A673 (cell line): ENCODE data around the gene FSTL4. TPM values are rescaled to one million over a fixed set of nuclear protein-coding genes. Genes with fewer than 3 reads are reported as not detected.

Experiments used
- BruUV-seq: library from RNA; stranded (reverse); fragments of 400-500 nt; replicated peaks from 2 replicates; lab custom pipeline; 2021; lab: Mats Ljungman, UMichigan
- CTCF ChIA-PET: fragments of 300-600 bp; sonication (Branson Sonifier 250); formaldehyde crosslinking; loops from one replicate; lab custom pipeline; 2022; ENCODE audit warnings: antibody characterized with exemption; lab: Charles Lee
- POLR2A ChIA-PET: fragments of 300-600 bp; sonication (Branson Sonifier 250); formaldehyde crosslinking; loops from one replicate; lab custom pipeline; 2022; ENCODE audit warnings: antibody characterized with exemption; ENCODE audit not compliant: low non-redundant PET; lab: Charles Lee
- DNase-seq: peaks from one replicate; pipeline ENCODE4 v3.0.0-alpha.2; 2015; ENCODE audit warnings: low spot score
- H3K27ac ChIP-seq: fragments of 200-600 bp; sonication (generic); 2 replicates; pipeline ENCODE4 v1.5.1; 2016; ENCODE audit warnings: mixed run types, low read depth, mild to moderate bottlenecking, mixed read lengths, antibody characterized with exemption, low read length; ENCODE audit not compliant: poor library complexity, severe bottlenecking
- H3K27me3 ChIP-seq: fragments of 200-600 bp; sonication (generic); replicated peaks from 2 replicates; pipeline ENCODE4 v1.6.1; 2017; ENCODE audit warnings: mixed run types, low read depth, mild to moderate bottlenecking, mixed read lengths, antibody characterized with exemption, low read length; ENCODE audit not compliant: insufficient read depth, poor library complexity
- H3K36me3 ChIP-seq: fragments of 200-600 bp; sonication (generic); 2 replicates; pipeline ENCODE4 v1.6.1; 2016; ENCODE audit warnings: mixed run types, mild to moderate bottlenecking, mixed read lengths, antibody characterized with exemption, low read length; ENCODE audit not compliant: insufficient read depth, poor library complexity, severe bottlenecking
- H3K4me1 ChIP-seq: fragments of 200-600 bp; sonication (generic); 2 replicates; pipeline ENCODE4 v1.6.1; 2017; ENCODE audit warnings: mixed run types, mild to moderate bottlenecking, mixed read lengths, antibody characterized with exemption, low read length; ENCODE audit not compliant: insufficient read depth, poor library complexity, severe bottlenecking
- H3K4me3 ChIP-seq: fragments of 200-600 bp; sonication (generic); 2 replicates; pipeline ENCODE4 v1.5.1; 2016; ENCODE audit warnings: low read depth, mixed run types, mild to moderate bottlenecking, mixed read lengths, low read length; ENCODE audit not compliant: poor library complexity, severe bottlenecking
- H3K9me3 ChIP-seq: fragments of 200-600 bp; sonication (generic); 2 replicates; pipeline ENCODE4 v1.6.1; 2016; ENCODE audit warnings: mixed run types, low read depth, mild to moderate bottlenecking, mixed read lengths, antibody characterized with exemption, low read length; ENCODE audit not compliant: poor library complexity, severe bottlenecking
- EZH2 ChIP-seq: fragments of 200-600 bp; sonication (generic); IDR thresholded peaks from 2 replicates; pipeline ENCODE4 v1.6.1; 2017; ENCODE audit warnings: borderline replicate concordance, low read depth, mild to moderate bottlenecking, mixed read lengths, antibody characterized with exemption, low read length; ENCODE audit not compliant: poor library complexity, severe bottlenecking
- intact Hi-C: fragments of 100-400 bp; cut with micrococcal nuclease; formaldehyde crosslinking; loops from one replicate; pipeline ENCODE4 v1.10.0; 2022; ENCODE audit not compliant: unreplicated experiment
- total RNA-seq: library from RNA; stranded (reverse); gene quantifications from 2 replicates; pipeline ENCODE4 v1.2.3, GENCODE V29; 2021
- TF ChIP-seq, protein P1 (sequence below): fragments of 300-800, 200-600 bp; sonication (generic); conservative IDR thresholded peaks from 2 replicates; pipeline ENCODE4 v1.5.1; 2017; ENCODE audit warnings: low read depth, mild to moderate bottlenecking, antibody characterized with exemption, low read length, moderate library complexity, mixed read lengths

The FSTL4 gene
- total RNA-seq, 1 experiment from 2014 or later, result 0.86 TPM

- ChIA-PET POLR2A (no interaction called here), CTCF (no interaction called here)
- intact Hi-C loops, result no loop called here
- TF ChIP-seq, protein P1, sequence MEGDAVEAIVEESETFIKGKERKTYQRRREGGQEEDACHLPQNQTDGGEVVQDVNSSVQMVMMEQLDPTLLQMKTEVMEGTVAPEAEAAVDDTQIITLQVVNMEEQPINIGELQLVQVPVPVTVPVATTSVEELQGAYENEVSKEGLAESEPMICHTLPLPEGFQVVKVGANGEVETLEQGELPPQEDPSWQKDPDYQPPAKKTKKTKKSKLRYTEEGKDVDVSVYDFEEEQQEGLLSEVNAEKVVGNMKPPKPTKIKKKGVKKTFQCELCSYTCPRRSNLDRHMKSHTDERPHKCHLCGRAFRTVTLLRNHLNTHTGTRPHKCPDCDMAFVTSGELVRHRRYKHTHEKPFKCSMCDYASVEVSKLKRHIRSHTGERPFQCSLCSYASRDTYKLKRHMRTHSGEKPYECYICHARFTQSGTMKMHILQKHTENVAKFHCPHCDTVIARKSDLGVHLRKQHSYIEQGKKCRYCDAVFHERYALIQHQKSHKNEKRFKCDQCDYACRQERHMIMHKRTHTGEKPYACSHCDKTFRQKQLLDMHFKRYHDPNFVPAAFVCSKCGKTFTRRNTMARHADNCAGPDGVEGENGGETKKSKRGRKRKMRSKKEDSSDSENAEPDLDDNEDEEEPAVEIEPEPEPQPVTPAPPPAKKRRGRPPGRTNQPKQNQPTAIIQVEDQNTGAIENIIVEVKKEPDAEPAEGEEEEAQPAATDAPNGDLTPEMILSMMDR, result no peak
- TF ChIP-seq EZH2, result no peak
- no peaks in the 10 kb centered on the region for H3K9me3 ChIP-seq
- no peaks in the 10 kb centered on the region for H3K4me1 ChIP-seq
- no peak overlapping the region for H3K27ac ChIP-seq
- H3K36me3 ChIP-seq, result no peaks in the 10 kb centered on the region
- H3K27me3 ChIP-seq, result no peaks in the 10 kb centered on the region
- no peak overlapping the region for H3K4me3 ChIP-seq
- no TSS peak for BruUV-seq
- no peak for DNase-seq
Observed at GRCh38 chr5:133327946-133328401, 284.4 kb downstream of the FSTL4 start.

GRCh38 chr5:133326361-133326760, 286.0 kb downstream of the FSTL4 start:
- intact Hi-C loops, result no loop called here
- Histone ChIP-seq H3K36me3 (no peaks in the 10 kb centered on the region), H3K4me1 (no peaks in the 10 kb centered on the region), H3K9me3 (no peaks in the 10 kb centered on the region), H3K4me3 (no peak overlapping the region), H3K27ac (no peak overlapping the region), H3K27me3 (no peaks in the 10 kb centered on the region)
- TF ChIP-seq, protein P1, result no peak
- TF ChIP-seq EZH2, result no peak
- BruUV-seq, result no TSS peak
- DNase-seq, result no peak
- POLR2A ChIA-PET, result interaction anchor here (0.6 kb wide), 1 partner anchor 315 kb away, joined by 13 read pairs; no protein-coding TSS in a partner anchor
- CTCF ChIA-PET, result no interaction called here

GRCh38 chr5:133325864-133326263, 286.5 kb downstream of the FSTL4 start:
- Histone ChIP-seq H3K27me3 (no peaks in the 10 kb centered on the region), H3K9me3 (no peaks in the 10 kb centered on the region), H3K4me1 (no peaks in the 10 kb centered on the region), H3K27ac (no peak overlapping the region), H3K36me3 (no peaks in the 10 kb centered on the region), H3K4me3 (no peak overlapping the region)
- CTCF ChIA-PET, result no interaction called here
- TF ChIP-seq, protein P1, result no peak
- no peak for TF ChIP-seq EZH2
- POLR2A ChIA-PET, result interaction anchor here (0.6 kb wide), 1 partner anchor 33 kb away, joined by 13 read pairs; no protein-coding TSS in a partner anchor
- intact Hi-C loops, result no loop called here
- no peak for DNase-seq
- BruUV-seq, result no TSS peak
